OCI-LY1 (cell line): ENCODE results near the gene MPPED1.

Experiments
- CTCF ChIP-seq: fragments of 200-600 bp; sonication (generic), shearing (Covaris generic); IDR thresholded peaks from 2 replicates; pipeline ENCODE4 v1.5.1; 2017; ENCODE audit warnings: mild to moderate bottlenecking, antibody characterized with exemption, low read length, moderate library complexity, mixed read lengths
- EZH2 ChIP-seq: fragments of 200-600 bp; sonication (generic), shearing (Covaris generic); IDR thresholded peaks from 2 replicates; pipeline ENCODE4 v1.8.0; 2017; ENCODE audit warnings: borderline replicate concordance, mixed run types, mild to moderate bottlenecking, antibody characterized with exemption, low read length, moderate library complexity, mixed read lengths

GRCh38 chr22:43479962-43480361 is 68.1 kb downstream of the MPPED1 start:
- TF ChIP-seq CTCF, result no peak
- TF ChIP-seq EZH2, result no peak
